HFFc6 (cell line): ENCODE measurements around the gene ARHGEF7. TPM values are rescaled to one million over a fixed set of nuclear protein-coding genes. Genes with fewer than 3 reads are reported as not detected.
A peak's percentile ranks its signal among the peaks of the same experiment; 100 is the strongest.

ENCODE experiments used
- DNase-seq: peaks from one replicate; pipeline ENCODE4 v3.0.0-alpha.2; 2018
- H3K27ac Mint-ChIP-seq: 2 replicates; pipeline ENCODE4 v1.8.0; 2020; ENCODE audit warnings: mild to moderate bottlenecking, mixed read lengths
- H3K27me3 Mint-ChIP-seq: 2 replicates; pipeline ENCODE4 v1.8.0; 2021; ENCODE audit warnings: mild to moderate bottlenecking, moderate library complexity, mixed read lengths; ENCODE audit not compliant: insufficient read depth
- H3K36me3 Mint-ChIP-seq: 2 replicates; pipeline ENCODE4 v1.8.0; 2021; ENCODE audit warnings: low read depth, mixed read lengths
- H3K4me1 Mint-ChIP-seq: 2 replicates; pipeline ENCODE4 v1.8.0; 2020; ENCODE audit warnings: low read depth, mixed read lengths
- H3K4me3 Mint-ChIP-seq: 2 replicates; pipeline ENCODE4 v1.8.0; 2020; ENCODE audit warnings: mild to moderate bottlenecking, moderate library complexity, mixed read lengths
- H3K9me3 Mint-ChIP-seq: 2 replicates; pipeline ENCODE4 v1.8.0; 2020; ENCODE audit warnings: mild to moderate bottlenecking, mixed read lengths
- total RNA-seq, 6 experiments: library from RNA; stranded (reverse); fragmentation: NEBNext Ultra II Directional; extraction: Animal tissue kit (Norgen Biotek cat#: 25700); gene quantifications; 2 replicates in 1 of 6; 3 replicates in 5 of 6; pipeline ENCODE4 v1.2.3, GENCODE V29; 2021
- TF ChIP-seq, protein P1 (sequence below): fragments of 200-600 bp; sonication (generic); IDR thresholded peaks from 2 replicates; pipeline ENCODE4 v1.5.0; 2021; ENCODE audit warnings: antibody characterized with exemption, mild to moderate bottlenecking

The ARHGEF7 gene
- total RNA-seq, 6 experiments from 2014 or later = 32.3 to 38.1 (median 35.0) TPM

DNA sequence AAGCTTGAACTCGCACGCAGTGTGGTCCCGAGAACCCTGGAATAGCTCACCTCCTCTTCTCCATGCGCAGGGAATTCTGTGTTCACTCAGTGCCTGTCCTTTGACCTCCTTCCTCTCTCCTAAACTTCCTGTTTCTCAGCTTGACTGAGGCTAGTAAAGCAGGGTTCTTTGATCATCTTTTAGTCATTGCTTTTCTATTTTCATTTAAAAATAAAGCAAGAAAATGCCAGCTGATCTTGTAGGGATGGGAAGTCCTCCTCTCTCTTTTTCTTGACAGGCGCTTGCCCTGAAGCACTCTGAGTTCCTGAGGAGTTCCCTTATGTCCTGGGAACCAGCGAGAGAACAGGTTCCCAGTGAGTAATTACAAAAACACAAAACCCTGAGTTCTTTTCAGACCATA, 62.8 kb downstream of the ARHGEF7 start:
- TF ChIP-seq, protein P1, sequence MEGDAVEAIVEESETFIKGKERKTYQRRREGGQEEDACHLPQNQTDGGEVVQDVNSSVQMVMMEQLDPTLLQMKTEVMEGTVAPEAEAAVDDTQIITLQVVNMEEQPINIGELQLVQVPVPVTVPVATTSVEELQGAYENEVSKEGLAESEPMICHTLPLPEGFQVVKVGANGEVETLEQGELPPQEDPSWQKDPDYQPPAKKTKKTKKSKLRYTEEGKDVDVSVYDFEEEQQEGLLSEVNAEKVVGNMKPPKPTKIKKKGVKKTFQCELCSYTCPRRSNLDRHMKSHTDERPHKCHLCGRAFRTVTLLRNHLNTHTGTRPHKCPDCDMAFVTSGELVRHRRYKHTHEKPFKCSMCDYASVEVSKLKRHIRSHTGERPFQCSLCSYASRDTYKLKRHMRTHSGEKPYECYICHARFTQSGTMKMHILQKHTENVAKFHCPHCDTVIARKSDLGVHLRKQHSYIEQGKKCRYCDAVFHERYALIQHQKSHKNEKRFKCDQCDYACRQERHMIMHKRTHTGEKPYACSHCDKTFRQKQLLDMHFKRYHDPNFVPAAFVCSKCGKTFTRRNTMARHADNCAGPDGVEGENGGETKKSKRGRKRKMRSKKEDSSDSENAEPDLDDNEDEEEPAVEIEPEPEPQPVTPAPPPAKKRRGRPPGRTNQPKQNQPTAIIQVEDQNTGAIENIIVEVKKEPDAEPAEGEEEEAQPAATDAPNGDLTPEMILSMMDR = no peak
- Mint-ChIP-seq H3K36me3 (peaks cover 14% of the 10 kb centered on the region; the same call in 1 of the 2 replicates), H3K27ac (peak overlapping the region; percentile 86), H3K9me3 (no peaks in the 10 kb centered on the region), H3K4me1 (peaks cover 34% of the 10 kb centered on the region), H3K27me3 (no peaks in the 10 kb centered on the region; the same call in 1 of the 2 replicates), H3K4me3 (no peak overlapping the region)
- DNase-seq = peak; percentile 28

DNA sequence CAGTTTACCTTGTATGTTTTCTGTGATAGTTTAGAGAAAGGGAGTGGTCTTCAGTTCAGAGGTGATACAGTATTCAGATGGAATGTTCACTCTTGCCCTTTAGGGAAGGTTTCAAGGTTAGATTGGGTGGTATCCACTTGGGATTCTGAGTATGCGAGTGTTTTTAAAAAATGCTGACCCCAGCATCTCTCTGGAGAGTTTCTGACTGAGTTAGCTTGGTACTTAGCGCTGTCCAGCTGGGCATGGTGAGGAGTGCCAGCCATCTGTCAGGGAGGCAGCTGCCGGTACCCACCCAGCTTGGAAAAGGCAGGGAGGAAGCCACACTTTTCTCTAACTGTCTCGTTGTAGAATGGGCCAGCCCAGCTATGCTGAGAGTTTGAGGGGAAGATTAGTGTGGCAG, 63.3 kb downstream of the ARHGEF7 start:
- Mint-ChIP-seq H3K9me3 (no peaks in the 10 kb centered on the region), H3K27me3 (no peaks in the 10 kb centered on the region; the same call in 1 of the 2 replicates), H3K36me3 (peaks cover 14% of the 10 kb centered on the region; the same call in 1 of the 2 replicates), H3K4me1 (peaks cover 34% of the 10 kb centered on the region), H3K27ac (peak overlapping the region; percentile 86), H3K4me3 (no peak overlapping the region)
- DNase-seq = no peak
- TF ChIP-seq, protein P1 = no peak

DNA sequence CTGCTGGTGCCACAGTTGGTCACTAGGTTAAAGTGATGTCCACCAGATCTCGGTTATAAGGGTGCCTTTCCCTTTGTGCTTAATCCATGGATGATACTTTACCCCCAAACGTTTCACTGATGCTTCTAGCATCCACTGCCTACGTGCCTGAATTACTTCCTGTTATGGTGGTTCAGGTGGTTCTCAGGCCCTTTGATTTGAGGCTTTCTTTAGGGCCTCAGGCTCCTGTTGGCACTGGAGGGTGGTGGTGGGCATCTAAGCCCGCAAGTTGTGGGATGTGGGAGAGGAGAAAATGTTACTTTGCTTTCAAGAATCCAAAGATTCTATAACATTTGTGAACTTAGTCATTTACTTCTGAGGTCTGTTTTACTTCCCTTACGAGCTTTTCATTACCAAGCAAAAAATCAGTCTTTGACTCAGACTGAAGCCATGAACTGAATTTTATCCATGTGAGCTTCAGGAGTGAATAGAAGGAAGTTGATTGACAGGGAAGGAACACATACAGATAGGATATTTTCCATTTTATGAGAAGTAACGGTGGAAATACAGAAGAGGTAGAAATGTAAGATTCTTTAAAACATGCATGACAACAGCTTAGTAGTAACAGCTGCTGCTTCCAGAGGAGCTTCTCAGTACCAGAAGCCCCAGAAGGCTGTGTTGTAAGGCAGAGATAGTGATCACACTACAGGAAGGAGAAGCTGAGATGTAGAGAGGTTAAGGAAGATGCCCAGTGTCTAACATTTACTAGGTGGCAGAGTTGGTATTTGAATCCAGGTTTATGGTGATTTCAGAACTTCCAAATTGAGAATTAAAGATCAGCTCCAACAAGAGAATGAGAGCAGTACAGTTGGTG, 65.0 kb downstream of the ARHGEF7 start:
- Mint-ChIP-seq H3K27me3 (no peaks in the 10 kb centered on the region; the same call in 1 of the 2 replicates), H3K4me3 (no peak overlapping the region), H3K4me1 (peaks cover 36% of the 10 kb centered on the region), H3K9me3 (no peaks in the 10 kb centered on the region), H3K27ac (peak overlapping the region; percentile 69), H3K36me3 (peaks cover 14% of the 10 kb centered on the region; the same call in 1 of the 2 replicates)
- DNase-seq = no peak
- TF ChIP-seq, protein P1 = no peak

DNA sequence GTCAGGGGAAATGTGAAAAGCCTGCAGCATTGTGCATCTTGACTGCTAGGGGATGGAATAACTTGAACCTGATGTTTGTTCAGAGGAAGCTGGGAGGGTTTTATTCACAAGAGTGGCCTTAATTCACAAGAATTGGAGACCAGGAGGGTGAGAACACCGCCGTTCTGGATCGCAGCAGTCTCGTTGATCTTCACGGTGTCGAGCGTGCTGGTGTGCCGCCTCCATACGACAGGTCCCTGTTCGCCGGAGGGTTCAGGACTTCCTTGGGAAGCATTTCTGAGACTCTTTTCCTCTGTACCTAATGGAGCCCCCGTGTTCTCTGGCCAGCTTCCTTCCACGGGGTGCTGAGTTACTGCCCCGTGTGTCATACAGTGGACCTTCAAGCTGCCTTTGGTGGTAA, 66.9 kb downstream of the ARHGEF7 start:
- TF ChIP-seq, protein P1 = no peak
- Mint-ChIP-seq H3K27me3 (peaks cover 3% of the 10 kb centered on the region; the same call in 1 of the 2 replicates), H3K4me1 (peaks cover 48% of the 10 kb centered on the region), H3K9me3 (no peaks in the 10 kb centered on the region), H3K27ac (no peak overlapping the region), H3K36me3 (peaks cover 12% of the 10 kb centered on the region; the same call in 1 of the 2 replicates), H3K4me3 (no peak overlapping the region)
- DNase-seq = no peak

DNA sequence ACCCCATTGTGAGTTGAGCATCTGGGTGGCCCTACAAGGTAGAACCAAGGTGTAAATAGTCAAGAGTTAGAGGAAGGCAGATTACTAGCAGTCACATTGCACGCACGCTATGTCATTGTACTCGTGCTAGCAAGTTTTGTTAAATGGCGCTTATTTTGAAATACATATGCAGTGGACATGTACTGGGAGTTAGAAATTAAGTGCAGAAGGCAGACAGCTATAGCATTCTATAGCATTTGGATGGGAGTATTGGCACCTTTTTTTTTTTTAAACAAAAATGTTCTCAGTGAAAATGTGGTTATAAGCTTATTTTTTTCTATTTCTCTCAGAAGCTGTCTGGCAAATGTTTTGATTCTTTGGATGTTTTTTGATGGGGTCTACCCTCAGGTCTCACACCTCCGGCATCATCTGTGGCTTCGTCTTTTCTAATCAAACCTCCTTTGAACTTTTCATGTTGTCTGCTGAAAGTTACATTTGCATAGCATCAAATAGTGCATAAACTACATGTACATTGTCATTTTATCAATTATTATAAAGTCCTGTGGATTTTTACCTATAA, 68.1 kb downstream of the ARHGEF7 start:
- TF ChIP-seq, protein P1 = no peak
- Mint-ChIP-seq H3K27ac (no peak overlapping the region), H3K9me3 (no peaks in the 10 kb centered on the region), H3K4me3 (no peak overlapping the region), H3K27me3 (peaks cover 3% of the 10 kb centered on the region; the same call in 1 of the 2 replicates), H3K4me1 (peaks cover 48% of the 10 kb centered on the region), H3K36me3 (peaks cover 12% of the 10 kb centered on the region)
- no peak for DNase-seq
